LNCAP (cell line): ENCODE results near the gene SLC35F4.

Experiments used
- CTCF ChIP-seq: fragments of 450-650 bp; IDR thresholded peaks from 2 replicates; pipeline ENCODE4 v1.5.1; 2017; ENCODE audit warnings: mild to moderate bottlenecking

SLC35F4 gene

GRCh38 chr14:57818511-57818910, 47.4 kb downstream of the SLC35F4 start:
- TF ChIP-seq CTCF: no peak

- no peak for TF ChIP-seq CTCF
Observed at GRCh38 chr14:57816568-57817284, 49.2 kb downstream of the SLC35F4 start.

GRCh38 chr14:57814726-57815125, 51.2 kb downstream of the SLC35F4 start:
- no peak for TF ChIP-seq CTCF

GRCh38 chr14:57812741-57813140, 53.2 kb downstream of the SLC35F4 start:
- TF ChIP-seq CTCF: no peak

- no peak for TF ChIP-seq CTCF
Observed at GRCh38 chr14:57811998-57812546, 53.8 kb downstream of the SLC35F4 start.

- TF ChIP-seq CTCF: no peak
Observed at GRCh38 chr14:57809808-57810207, 56.1 kb downstream of the SLC35F4 start.

- TF ChIP-seq CTCF: no peak
Observed at GRCh38 chr14:57797160-57797559, 68.7 kb downstream of the SLC35F4 start.
